ENCODE measurements around the gene HOXC4.
"Not testable (repeated sequence)": the region's sequence is repeated elsewhere in the genome, so short reads cannot be mapped to it uniquely, and the experiment has no call there.

HOXC4 gene

DNA sequence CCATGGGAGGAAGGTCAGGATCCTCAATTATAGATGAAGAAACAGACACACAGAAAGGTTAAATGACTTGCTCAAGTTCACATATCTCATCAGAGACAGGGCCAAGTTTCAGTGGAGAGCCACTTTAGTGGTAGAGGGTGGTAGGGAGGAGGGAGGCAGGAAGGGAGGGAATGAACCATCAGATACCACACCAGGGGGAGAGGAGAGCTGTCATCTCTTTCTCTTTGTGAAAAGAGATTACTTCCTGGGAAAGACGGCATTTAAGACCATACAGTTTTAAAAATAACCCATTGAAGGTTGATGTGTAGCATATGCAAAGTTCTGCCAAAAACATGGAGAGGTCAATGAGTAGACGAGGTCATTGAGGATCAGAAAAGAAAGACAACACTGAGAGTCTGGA, 39.3 kb downstream of the HOXC4 start:
- not testable (repeated sequence) for DNase-seq (ENCODE audit: low spot score)

DNA sequence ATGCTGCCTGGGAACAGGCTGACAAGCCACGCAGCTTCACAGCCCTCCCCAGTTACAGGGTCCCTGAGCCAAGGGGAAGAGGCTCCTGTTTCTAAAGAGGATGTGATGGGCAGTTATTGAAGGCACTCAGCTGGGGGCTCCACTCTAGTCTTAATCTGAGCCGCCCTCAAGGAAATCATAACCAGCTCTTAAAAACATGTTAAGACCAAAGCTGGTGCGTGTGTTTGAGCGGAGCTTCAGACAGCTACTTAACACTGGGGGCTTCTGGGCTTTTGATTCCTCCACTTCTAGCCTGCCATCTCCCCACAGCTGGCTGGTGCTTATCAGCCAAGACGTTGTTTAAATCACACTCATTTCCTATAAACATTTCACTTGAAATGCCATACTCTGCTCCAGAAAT, 42.3 kb downstream of the HOXC4 start:
- not testable (repeated sequence) for DNase-seq (ENCODE audit: low spot score)

DNA sequence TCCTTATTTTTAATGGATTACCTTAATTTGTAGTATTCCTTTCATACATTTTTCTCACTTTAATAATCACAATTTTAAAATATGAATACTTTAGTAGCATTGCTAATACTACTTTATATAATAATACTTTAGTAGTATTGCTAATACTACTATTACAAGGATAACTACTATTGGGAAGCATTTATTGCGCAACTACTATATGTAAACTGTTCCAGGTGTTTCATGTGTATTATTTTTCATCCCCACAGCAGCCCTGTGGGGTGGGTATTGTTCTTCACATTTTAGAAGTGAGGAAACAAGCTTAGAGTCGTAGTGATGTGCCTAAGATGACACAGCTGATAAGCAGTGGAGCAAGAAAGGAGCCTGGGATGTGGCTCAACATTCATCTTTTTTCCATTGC, 45.0 kb downstream of the HOXC4 start:
- DNase-seq (ENCODE audit: low spot score) = not testable (repeated sequence)

DNA sequence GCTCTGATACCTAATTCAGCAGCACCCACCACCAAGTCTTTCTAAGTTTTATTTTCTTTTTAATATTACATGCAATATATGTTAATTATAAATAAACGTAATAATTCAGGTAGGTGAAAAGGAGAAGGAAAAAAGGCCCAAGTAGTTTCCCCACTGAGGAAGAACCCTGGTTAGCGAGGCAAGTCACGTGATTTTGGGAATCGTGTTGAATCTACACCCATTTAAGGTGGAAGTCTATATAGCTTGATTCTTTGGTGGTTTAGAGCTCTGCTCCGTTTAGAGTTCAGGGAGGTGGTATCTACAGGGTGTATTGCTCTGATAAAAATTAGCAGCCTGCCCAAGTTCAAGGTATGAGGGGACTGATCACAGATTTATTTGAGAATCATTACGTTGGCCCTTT, 47.0 kb downstream of the HOXC4 start:
- not testable (repeated sequence) for DNase-seq (ENCODE audit: low spot score)

DNA sequence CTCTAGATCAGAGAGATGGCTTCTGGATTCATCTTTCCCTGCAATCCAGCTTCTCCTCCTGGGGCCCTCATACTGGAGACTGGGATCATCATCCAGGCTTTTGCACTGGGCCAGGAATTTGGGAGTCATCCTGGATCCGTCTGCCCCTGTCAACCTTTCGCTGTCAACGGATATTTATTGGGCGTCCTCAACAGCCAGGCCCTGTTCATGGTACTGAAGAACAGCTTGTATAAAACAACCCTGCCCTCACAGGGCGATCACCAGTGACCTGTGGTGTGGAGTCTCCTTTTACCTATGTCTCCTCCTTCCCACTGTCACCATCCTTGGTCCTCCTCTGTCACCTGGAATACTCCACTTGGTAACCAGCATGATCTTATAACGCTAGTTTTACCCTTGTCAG, 48.6 kb downstream of the HOXC4 start:
- DNase-seq (ENCODE audit: low spot score) = not testable (repeated sequence)

DNA sequence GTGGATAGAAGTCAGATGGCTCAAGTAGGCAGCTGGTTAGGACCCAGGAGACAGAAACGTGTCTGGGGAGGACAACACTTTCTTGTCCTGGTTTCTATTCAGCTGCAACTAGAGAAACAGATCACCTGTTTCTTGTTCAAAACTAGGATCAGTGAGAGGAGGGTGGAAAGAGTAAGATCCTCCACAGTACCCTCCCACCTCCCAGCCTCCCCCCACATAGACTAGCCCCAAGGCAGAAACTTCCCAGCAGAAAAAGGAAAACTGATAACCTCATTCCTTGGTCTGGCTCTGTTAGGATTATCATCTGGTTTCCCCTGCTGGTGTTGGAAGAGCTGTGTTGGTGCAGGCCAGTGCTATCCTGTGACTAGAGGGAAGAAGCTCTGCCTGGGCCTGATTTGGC, 50.2 kb downstream of the HOXC4 start:
- not testable (repeated sequence) for DNase-seq (ENCODE audit: low spot score)
